ENCODE measurements around the gene SLC2A4RG.
A peak's percentile ranks its signal among the peaks of the same experiment; 100 is the strongest.

The SLC2A4RG gene

DNA sequence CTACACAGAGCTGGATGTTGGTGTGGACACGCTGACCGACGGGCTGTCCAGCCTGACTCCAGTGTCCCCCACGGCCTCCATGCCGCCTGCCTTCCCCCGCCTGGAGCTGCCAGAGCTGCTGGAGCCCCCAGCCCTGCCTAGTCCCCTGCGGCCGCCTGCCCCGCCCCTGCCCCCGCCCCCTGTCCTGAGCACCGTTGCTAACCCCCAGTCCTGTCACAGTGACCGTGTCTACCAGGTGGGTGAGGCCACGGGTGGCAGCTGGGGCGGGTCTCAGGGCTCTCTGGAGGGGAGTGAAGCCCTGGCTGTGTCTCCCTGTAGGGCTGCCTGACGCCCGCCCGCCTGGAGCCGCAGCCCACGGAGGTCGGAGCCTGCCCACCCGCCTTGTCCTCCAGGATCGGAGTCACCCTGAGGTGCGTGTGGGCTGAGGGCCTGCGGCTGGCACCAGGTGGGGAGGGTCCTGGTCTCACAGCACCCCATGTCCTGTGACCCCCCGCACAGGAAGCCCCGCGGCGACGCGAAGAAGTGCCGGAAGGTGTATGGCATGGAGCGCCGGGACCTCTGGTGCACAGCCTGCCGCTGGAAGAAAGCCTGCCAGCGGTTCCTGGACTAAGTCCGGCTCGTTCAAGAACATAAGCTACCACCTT lies 2.9 kb downstream of the SLC2A4RG start:
- no peak for DNase-seq

GRCh38 chr20:63743210-63743970 lies 3.8 kb downstream of the SLC2A4RG start:
- no peak for DNase-seq

- DNase-seq: no peak
Measured at GRCh38 chr20:63744158-63744557, 4.6 kb downstream of the SLC2A4RG start.

DNA sequence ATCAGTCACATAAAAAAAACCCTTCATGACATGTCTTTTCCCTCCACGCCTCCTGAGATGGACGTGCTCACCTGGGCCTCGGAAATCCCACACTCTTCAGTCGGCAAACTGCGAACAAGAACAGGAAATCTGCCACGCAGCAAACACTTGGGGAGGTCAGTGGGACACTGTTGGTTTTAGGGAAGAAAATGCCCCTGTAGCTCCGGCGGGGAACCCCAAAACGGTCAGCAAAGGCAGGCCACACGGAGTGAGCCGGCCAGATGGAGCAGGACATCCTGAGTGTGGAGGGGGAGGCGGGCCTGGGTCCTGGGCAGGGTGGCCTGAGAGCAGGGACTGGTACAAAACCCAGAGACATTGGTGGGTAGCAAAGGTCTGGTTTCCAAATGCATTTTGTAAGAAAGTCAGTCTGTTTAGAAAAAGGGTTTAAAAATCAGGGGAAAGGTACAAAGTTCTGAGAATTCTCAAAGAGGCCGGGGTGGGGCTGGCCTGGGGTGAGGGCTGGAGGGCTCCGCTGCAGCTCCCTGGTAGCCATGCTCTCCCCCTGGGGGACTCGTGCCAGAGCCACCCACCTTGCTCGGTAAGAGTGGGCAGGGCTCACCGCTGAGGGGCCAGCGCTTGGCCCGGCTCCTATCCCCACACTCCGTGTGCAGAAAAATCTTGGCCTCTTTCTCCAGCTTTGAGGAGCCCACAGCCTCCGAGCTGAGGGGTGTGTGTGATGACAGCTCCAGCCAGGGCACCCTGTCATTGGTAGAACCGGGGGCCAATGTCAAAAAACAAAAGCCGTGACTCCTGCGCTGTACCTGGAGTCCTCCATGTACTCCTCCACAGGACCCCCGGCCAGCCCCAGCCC lies 5.2 kb downstream of the SLC2A4RG start:
- no peak for DNase-seq

DNA sequence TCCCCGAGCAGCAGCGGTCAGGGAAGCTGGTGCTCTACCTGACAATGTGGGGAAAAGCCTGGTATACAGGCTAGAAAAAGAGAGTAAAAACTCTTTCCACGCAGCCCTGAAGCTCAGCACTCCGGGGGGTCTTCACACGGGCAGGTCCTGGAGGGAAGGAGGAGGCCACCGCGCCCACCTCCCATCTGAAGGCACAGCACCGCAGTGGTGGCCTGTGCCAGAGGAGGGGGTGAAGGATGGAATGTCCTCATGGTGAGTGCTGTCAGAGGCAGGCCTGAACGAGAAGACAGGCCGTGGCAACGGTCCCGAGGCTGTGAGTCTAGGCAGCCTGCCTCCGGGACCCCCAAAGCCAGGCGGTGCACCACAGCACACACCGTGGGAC lies 5.8 kb downstream of the SLC2A4RG start:
- DNase-seq: no peak

DNA sequence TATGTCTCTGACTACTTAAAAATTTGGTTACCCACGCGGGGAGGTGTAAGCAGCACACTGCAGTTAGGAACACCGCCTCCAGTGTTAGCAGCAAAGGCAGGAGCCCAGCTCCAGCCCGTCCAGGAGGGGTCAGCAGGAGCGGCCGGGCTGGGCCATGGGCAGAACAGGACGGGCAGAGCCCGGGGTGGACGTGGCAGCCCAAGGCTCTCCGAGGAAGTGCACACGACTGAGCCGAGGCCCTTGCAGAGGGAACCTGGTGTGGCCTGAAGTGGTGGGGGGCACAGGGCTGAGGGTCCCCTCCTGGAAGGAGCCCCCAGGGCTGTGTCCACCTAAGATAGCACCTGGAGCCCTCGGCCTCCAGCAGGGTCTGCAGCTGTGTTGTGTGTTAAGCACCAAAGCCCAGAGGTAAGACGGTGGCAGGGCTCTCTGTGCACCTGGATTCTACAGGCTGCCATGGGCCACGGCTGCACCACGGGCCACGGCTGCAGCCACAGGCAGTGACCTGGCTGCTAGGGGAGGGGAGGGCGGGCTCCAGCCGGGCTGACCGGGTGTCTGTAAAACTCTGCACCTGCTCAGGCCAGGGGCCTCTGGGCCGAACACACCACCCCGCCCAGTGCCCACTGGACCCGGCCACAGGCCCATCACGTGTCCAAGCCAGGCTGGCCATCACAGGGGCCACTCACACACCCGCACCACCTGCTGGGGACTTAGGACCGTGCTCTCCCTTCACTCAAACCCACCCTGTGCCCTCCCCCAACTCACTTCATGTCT lies 6.6 kb downstream of the SLC2A4RG start:
- DNase-seq: no peak

- no peak for DNase-seq
Measured at GRCh38 chr20:63746751-63747315, 7.3 kb downstream of the SLC2A4RG start.

DNA sequence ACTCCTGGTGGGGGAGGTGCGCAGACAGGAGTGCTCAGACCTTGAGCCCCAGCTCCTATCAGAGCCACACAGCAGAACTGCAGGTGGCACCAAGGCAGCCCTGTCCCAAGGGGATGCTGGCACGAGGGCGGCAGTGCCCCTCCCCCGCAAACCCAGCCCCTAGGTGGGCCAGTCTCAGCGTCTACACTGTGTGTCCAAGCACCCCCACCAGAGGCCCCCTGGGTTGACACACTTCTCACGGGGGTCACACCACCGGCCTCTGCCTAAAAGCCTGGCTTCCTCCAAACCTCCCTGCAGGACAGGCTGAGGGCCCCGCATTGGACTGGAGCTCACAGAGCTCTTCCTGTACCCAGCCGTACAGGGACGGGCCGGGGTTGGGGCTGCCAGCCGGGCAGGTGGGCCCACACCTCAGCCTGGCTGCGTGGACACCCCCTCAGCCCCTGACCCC lies 8.1 kb downstream of the SLC2A4RG start:
- no peak for DNase-seq

GRCh38 chr20:63748070-63748933 lies 8.7 kb downstream of the SLC2A4RG start:
- no peak for DNase-seq

DNA sequence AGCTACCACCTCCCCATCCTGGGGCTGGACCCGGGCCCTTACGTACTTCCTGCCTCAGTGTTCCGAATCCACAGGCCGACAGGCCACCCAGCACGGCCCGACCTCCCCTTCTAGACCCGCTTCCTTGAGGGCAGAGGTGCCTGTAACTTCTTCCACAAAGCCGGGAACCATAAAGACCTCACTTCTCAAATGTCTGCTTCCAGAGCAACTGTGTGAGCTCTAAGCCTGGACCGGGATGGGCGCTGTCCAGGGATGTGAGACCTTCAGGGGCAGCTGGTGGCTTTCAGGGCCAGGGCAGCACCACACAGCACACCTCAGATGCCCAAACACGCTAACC lies 9.3 kb downstream of the SLC2A4RG start:
- no peak for DNase-seq

DNA sequence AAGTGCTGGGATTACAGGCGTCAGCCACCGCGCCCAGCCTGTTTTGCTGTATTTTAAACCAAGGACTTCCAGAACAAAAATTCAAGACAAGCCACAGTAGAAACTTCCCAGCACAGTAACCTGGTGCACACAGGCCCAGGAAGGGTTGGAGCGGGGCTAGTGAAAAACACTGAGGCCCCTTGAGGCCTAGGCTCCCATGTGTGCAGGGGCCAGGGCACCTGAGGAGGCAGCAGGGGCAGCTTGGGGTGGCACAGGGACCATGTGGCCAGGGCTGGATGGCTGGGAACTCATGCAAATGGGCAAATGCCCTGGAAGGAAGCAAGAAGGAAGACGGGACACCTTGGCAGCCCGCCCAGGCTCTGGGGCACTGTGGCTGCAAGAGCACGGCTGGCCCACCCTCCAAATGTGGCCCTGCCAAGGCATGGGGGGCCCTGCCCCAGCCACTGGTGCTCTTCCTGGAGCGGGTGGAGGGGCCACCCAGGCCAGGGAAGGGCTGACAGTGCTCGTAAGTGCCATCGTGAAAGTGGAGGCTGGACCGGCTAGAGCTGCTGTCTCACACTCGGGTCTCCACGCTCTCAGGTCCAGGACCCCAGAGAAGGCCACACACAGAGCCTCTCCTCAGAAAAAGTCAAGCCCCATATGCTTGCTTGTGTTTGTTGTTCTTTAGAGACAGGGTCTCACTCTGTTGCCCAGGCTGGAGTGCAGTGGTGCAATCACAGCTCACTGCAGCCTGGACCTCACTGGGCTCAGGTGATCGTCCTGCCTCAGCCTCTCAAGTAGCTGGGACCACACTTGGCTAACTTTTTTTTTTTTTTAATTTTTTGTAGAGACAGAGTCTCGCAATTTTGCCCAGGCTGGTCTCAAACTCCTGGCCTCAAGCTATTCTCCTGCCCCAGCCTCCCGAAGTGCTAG lies 10.3 kb downstream of the SLC2A4RG start:
- no peak for DNase-seq

- DNase-seq: peak; percentile 61 to 72
Measured at GRCh38 chr20:63750807-63751470, 11.4 kb downstream of the SLC2A4RG start.

GRCh38 chr20:63751471-63752271 lies 12.1 kb downstream of the SLC2A4RG start:
- no peak for DNase-seq

- DNase-seq: no peak
Measured at GRCh38 chr20:63752411-63753101, 13.0 kb downstream of the SLC2A4RG start.

- no peak for DNase-seq
Measured at GRCh38 chr20:63753381-63753780, 13.8 kb downstream of the SLC2A4RG start.

DNA sequence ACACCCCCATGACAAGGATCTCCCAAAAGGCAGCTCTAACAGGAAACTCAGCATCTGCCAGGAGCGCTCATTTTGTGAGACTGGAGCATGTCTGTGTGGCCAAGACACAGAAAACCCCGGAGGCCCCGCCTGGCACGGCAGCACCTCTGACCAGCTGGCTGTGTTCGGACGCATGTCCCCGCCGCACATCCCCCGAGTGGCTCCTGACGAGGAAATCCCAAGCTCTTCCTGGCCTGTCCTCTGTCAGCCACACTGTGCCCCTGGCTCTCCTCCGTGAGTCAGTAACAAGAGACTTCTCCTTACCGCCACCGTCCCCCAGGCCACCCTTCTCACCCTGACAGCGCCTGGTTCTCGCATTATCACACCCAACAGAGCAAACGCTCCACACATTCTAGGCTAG lies 14.4 kb downstream of the SLC2A4RG start:
- DNase-seq: no peak

DNA sequence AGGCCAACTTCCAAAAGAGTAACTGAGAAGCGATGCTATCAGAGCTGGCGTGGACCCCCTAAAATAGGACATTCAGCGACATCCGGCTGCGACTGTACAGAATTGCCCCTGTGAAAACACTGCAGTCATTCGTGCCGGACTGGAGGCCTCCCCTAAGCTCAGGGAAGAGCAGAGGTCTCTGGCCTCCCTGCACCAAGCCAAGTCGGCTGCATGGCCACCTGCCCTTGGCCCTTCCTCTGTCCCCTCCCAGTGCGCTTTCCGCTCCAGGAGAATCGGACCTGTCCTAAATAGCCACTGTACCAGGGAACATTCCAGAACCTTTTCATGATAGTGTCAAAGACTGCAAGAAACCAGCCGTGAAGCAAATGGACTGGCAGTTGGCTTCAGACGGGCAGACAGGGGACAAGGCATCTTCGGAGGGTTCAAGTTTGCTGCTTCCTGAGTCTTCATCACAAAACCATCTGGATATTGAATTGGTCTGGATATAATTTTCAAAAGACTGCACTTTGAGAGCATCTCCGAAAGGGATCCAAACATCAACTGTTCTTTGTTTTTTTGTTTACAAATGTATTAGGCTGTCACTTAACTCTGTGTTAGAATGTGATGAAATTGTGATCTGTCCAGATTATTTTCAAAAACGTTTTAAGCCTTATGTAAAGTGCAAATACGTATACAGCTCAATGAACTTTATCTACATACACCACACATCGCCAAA lies 16.5 kb downstream of the SLC2A4RG start:
- no peak for DNase-seq

DNA sequence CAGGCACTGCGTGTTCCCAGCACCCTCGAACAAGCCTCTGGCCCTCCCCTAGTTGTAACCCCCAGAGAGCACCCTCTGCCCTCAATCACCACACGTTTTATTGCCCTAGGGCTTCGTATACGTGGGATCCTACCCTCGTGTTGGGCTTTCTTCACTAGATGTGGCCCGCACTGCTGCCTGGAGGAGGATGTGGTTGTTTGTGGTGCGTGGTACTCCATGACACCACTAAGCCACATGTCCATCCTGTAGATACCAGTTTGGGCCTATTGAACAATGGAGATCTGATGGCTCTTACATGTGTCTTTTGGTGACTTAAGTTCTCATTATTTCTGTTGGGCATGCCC lies 17.0 kb downstream of the SLC2A4RG start:
- no peak for DNase-seq
